Keratinocyte (primary cell): ENCODE results near the gene MAST3. TPM values are rescaled to one million over a fixed set of nuclear protein-coding genes. Genes with fewer than 3 reads are reported as not detected.
A peak's percentile ranks its signal among the peaks of the same experiment; 100 is the strongest.

Experiments
- DNase-seq: peaks from one replicate; pipeline ENCODE4 v3.0.0-alpha.2; 2011; ENCODE audit warnings: low read depth, missing footprints, low spot score
- FAIRE-seq: peaks from 2 replicates; lab custom pipeline; 2011; peaks lifted over from hg19 to GRCh38; lab: Jason Lieb, UNC
- H2AFZ ChIP-seq: 2 replicates; pipeline ENCODE4 v1.6.0; 2012; ENCODE audit warnings: low read length, control low read depth, inconsistent platforms; ENCODE audit not compliant: control insufficient read depth
- H3K27ac ChIP-seq: 2 replicates; pipeline ENCODE4 v1.5.1; 2011; ENCODE audit warnings: low read length; ENCODE audit not compliant: control insufficient read depth, insufficient read depth
- H3K27me3 ChIP-seq: 3 replicates; pipeline ENCODE4 v1.6.0; 2011; ENCODE audit warnings: low read length; ENCODE audit not compliant: control insufficient read depth, insufficient read depth; ENCODE audit errors: extremely low read depth
- H3K36me3 ChIP-seq, 2 experiments: 2 replicates in 1 of 2; 3 replicates in 1 of 2; pipeline ENCODE4 v1.5.1; 2011; ENCODE audit warnings: low read length in 2 of 2, mild to moderate bottlenecking in 1 of 2; ENCODE audit not compliant: control insufficient read depth in 2 of 2, insufficient read depth in 2 of 2; ENCODE audit errors: extremely low read depth in 1 of 2
- H3K4me1 ChIP-seq: 3 replicates; pipeline ENCODE4 v1.5.1; 2011; ENCODE audit warnings: low read length; ENCODE audit not compliant: control insufficient read depth, insufficient read depth; ENCODE audit errors: extremely low read depth
- H3K4me2 ChIP-seq: 3 replicates; pipeline ENCODE4 v1.6.0; 2011; ENCODE audit warnings: low read depth, low read length; ENCODE audit not compliant: control insufficient read depth, insufficient read depth; ENCODE audit errors: extremely low read depth
- H3K4me3 ChIP-seq, 3 experiments: fragments of 200-600 bp in 1 of 3; sonication (generic) in 1 of 3; 2 replicates in 2 of 3; 3 replicates in 1 of 3; pipeline ENCODE4 v1.5.1; 2011 to 2016; ENCODE audit warnings: low read length in 3 of 3, mild to moderate bottlenecking in 3 of 3, control low read depth in 2 of 3, inconsistent platforms in 1 of 3, low read depth in 1 of 3, mixed read lengths in 1 of 3, mixed run types in 1 of 3, moderate library complexity in 1 of 3; ENCODE audit not compliant: control insufficient read depth in 2 of 3, insufficient read depth in 2 of 3; ENCODE audit errors: extremely low read depth in 1 of 3
- H3K79me2 ChIP-seq: 2 replicates; pipeline ENCODE4 v1.6.0; 2012; ENCODE audit warnings: low read length; ENCODE audit not compliant: control insufficient read depth, insufficient read depth
- H3K9ac ChIP-seq: 3 replicates; pipeline ENCODE4 v1.6.0; 2011; ENCODE audit warnings: low read length; ENCODE audit not compliant: control insufficient read depth, insufficient read depth; ENCODE audit errors: extremely low read depth
- H3K9me1 ChIP-seq: 3 replicates; pipeline ENCODE4 v1.6.0; 2011; ENCODE audit warnings: low read length; ENCODE audit not compliant: control insufficient read depth, insufficient read depth; ENCODE audit errors: extremely low read depth
- H3K9me3 ChIP-seq: 2 replicates; pipeline ENCODE4 v1.5.1; 2012; ENCODE audit warnings: low read depth, low read length; ENCODE audit not compliant: control insufficient read depth
- H4K20me1 ChIP-seq: 3 replicates; pipeline ENCODE4 v1.6.0; 2011; ENCODE audit warnings: low read length; ENCODE audit not compliant: control insufficient read depth, insufficient read depth; ENCODE audit errors: extremely low read depth
- CTCF ChIP-seq, 3 experiments: IDR thresholded peaks in 1 of 3; conservative IDR thresholded peaks in 1 of 3; optimal IDR thresholded peaks in 1 of 3; 2 replicates in 2 of 3; 3 replicates in 1 of 3; pipeline versions ENCODE3 to v1.5.1; 2011; ENCODE audit warnings: low read length in 3 of 3, mild to moderate bottlenecking in 3 of 3, moderate library complexity in 2 of 3, control low read depth in 1 of 3, inconsistent platforms in 1 of 3; ENCODE audit not compliant: insufficient read depth in 2 of 3; ENCODE audit errors: extremely low read depth in 1 of 3
- EZH2 ChIP-seq: IDR thresholded peaks from one replicate; pipeline ENCODE4 v1.6.1; 2012; ENCODE audit warnings: inconsistent platforms, mild to moderate bottlenecking, low read length, moderate library complexity
- dilution Hi-C: fragments of 300-500 bp; cut with MboI; formaldehyde crosslinking; loops from one replicate; pipeline ENCODE4 v1.7.0; 2020; ENCODE audit warnings: low sequenced_read_pairs; ENCODE audit not compliant: extremely low pct_ligation_motif_present
- polyA plus RNA-seq, 5 experiments: library from polyadenylated mRNA; depleted of rRNA in 3 of 5; stranded (reverse) in 3 of 5; stranded (forward) in 1 of 5; unstranded in 1 of 5; fragments of >200 nt; gene quantifications; 1 replicate in 1 of 5; 2 replicates in 3 of 5; 3 replicates in 1 of 5; pipeline versions ENCODE4 v1.2.1 to v1.2.3, GENCODE V29; 2011 to 2012; ENCODE audit warnings: missing spikeins in 2 of 5, low read depth in 1 of 5, low replicate concordance in 1 of 5

MAST3 gene
- polyA plus RNA-seq, 1 donor (not counting 4 experiments of a cell fraction or from before 2014, with no cell fraction given): 0.73 TPM

- H4K20me1 ChIP-seq: no peaks in the 10 kb centered on the region
- H3K79me2 ChIP-seq: no peaks in the 10 kb centered on the region
- no peak overlapping the region for H3K27ac ChIP-seq
- H3K9me3 ChIP-seq: no peaks in the 10 kb centered on the region
- no peaks in the 10 kb centered on the region for H3K36me3 ChIP-seq
- no peaks in the 10 kb centered on the region for H3K9me1 ChIP-seq
- TF ChIP-seq CTCF (optimal IDR thresholded peaks at IDR 0.05 in 1 of 3, IDR thresholded peaks at IDR 0.05 in 1 of 3, conservative IDR thresholded peaks at IDR 0.05 in 1 of 3; ENCODE audit: extremely low read depth in 1 of 3, insufficient read depth in 2 of 3, low read length in 3 of 3): peak; percentile 62 to 94 (median 93)
- TF ChIP-seq EZH2: no peak
- DNase-seq (no peak), FAIRE-seq (no peak)
- dilution Hi-C loops: no loop called here
- peak overlapping the region; percentile 45 for H3K4me2 ChIP-seq
- H3K9ac ChIP-seq: peak overlapping the region; percentile 47
- H3K4me1 ChIP-seq: no peaks in the 10 kb centered on the region
- H3K4me3 ChIP-seq: no peak overlapping the region
- H2AFZ ChIP-seq: peak overlapping the region; percentile 74
- no peaks in the 10 kb centered on the region for H3K27me3 ChIP-seq
Observed at GRCh38 chr19:18058208-18059009, 39.2 kb upstream of the MAST3 start.

- dilution Hi-C loops: no loop called here
- no peaks in the 10 kb centered on the region for H3K4me1 ChIP-seq
- H3K9ac ChIP-seq: no peak overlapping the region
- H3K4me3 ChIP-seq: no peak overlapping the region
- no peaks in the 10 kb centered on the region for H3K79me2 ChIP-seq
- DNase-seq (no peak), FAIRE-seq (no peak)
- H3K9me3 ChIP-seq: no peaks in the 10 kb centered on the region
- H4K20me1 ChIP-seq: no peaks in the 10 kb centered on the region
- H2AFZ ChIP-seq: no peak overlapping the region
- H3K27me3 ChIP-seq: no peaks in the 10 kb centered on the region
- H3K9me1 ChIP-seq: no peaks in the 10 kb centered on the region
- H3K36me3 ChIP-seq: no peaks in the 10 kb centered on the region
- no peak for TF ChIP-seq CTCF (optimal IDR thresholded peaks at IDR 0.05 in 1 of 3, IDR thresholded peaks at IDR 0.05 in 1 of 3, conservative IDR thresholded peaks at IDR 0.05 in 1 of 3; ENCODE audit: extremely low read depth in 1 of 3, insufficient read depth in 2 of 3, low read length in 3 of 3)
- no peak for TF ChIP-seq EZH2
- H3K4me2 ChIP-seq: no peak overlapping the region
- no peak overlapping the region for H3K27ac ChIP-seq
Observed at GRCh38 chr19:18059297-18059696, 38.3 kb upstream of the MAST3 start.
